Caco-2 (cell line): ENCODE measurements around the gene MAU2. TPM values are rescaled to one million over a fixed set of nuclear protein-coding genes. Genes with fewer than 3 reads are reported as not detected.

ENCODE experiments used
- BruUV-seq: library from RNA; stranded (reverse); fragments of 400-500 nt; replicated peaks from 2 replicates; lab custom pipeline; 2021; lab: Mats Ljungman, UMichigan
- CTCF ChIA-PET: fragments of 300-600 bp; sonication (Branson Sonifier 250); formaldehyde crosslinking; loops from one replicate; lab custom pipeline; 2022; ENCODE audit warnings: antibody characterized with exemption; lab: Charles Lee
- POLR2A ChIA-PET: fragments of 300-600 bp; sonication (Branson Sonifier 250); formaldehyde crosslinking; loops from one replicate; lab custom pipeline; 2022; ENCODE audit warnings: antibody characterized with exemption; lab: Charles Lee
- DNase-seq, 2 experiments: peaks; one replicate each; pipeline versions ENCODE4 v3.0.0 to v3.0.0-alpha.2; 2020 to 2022
- H3K27me3 ChIP-seq: replicated peaks from 2 replicates; pipeline ENCODE4 v1.6.0; 2011; ENCODE audit warnings: low read length; ENCODE audit not compliant: control insufficient read depth, insufficient read depth
- H3K36me3 ChIP-seq: 2 replicates; pipeline ENCODE4 v1.5.1; 2011; ENCODE audit warnings: low read length; ENCODE audit not compliant: control insufficient read depth, insufficient read depth
- H3K4me1 ChIP-seq: fragments of 250-450 bp; sonication (Bioruptor Pico); 2 replicates; pipeline ENCODE4 v1.5.1; 2020; ENCODE audit warnings: mild to moderate bottlenecking
- H3K4me3 ChIP-seq: 2 replicates; pipeline ENCODE4 v1.5.1; 2011; ENCODE audit warnings: low read depth, mild to moderate bottlenecking, control low read depth, low read length
- H3K9me3 ChIP-seq: fragments of 250-450 bp; sonication (Bioruptor Pico); 2 replicates; pipeline ENCODE4 v1.5.1; 2020; ENCODE audit warnings: mild to moderate bottlenecking, moderate library complexity
- H3K27ac Mint-ChIP-seq: one replicate; pipeline ENCODE4 v1.8.0; 2022; ENCODE audit warnings: mixed read lengths; ENCODE audit not compliant: unreplicated experiment
- H3K27me3 Mint-ChIP-seq: one replicate; pipeline ENCODE4 v1.8.0; 2022; ENCODE audit warnings: mixed read lengths; ENCODE audit not compliant: insufficient read depth, unreplicated experiment
- H3K36me3 Mint-ChIP-seq: one replicate; pipeline ENCODE4 v1.8.0; 2022; ENCODE audit warnings: mild to moderate bottlenecking, mixed read lengths; ENCODE audit not compliant: insufficient read depth, unreplicated experiment
- H3K4me1 Mint-ChIP-seq: one replicate; pipeline ENCODE4 v1.8.0; 2022; ENCODE audit warnings: low read depth, mixed read lengths; ENCODE audit not compliant: unreplicated experiment
- H3K4me3 Mint-ChIP-seq: one replicate; pipeline ENCODE4 v1.8.0; 2022; ENCODE audit warnings: mild to moderate bottlenecking, moderate library complexity, mixed read lengths; ENCODE audit not compliant: unreplicated experiment
- H3K9me3 Mint-ChIP-seq: one replicate; pipeline ENCODE4 v1.8.0; 2022; ENCODE audit warnings: mixed read lengths; ENCODE audit not compliant: unreplicated experiment
- intact Hi-C: fragments of 100-400 bp; cut with micrococcal nuclease; formaldehyde crosslinking; loops from one replicate; pipeline ENCODE4 v1.10.0; 2022; ENCODE audit not compliant: unreplicated experiment
- total RNA-seq: library from RNA; stranded (reverse); gene quantifications from 2 replicates; pipeline ENCODE4 v1.2.3, GENCODE V29; 2022
- TF ChIP-seq, protein P1 (sequence below), 2 experiments: fragments of 200-600 bp in 1 of 2; IDR thresholded peaks; 1 replicate in 1 of 2; 2 replicates in 1 of 2; pipeline versions ENCODE4 v1.5.1 to v1.8.0; 2011 to 2022; ENCODE audit warnings: antibody characterized with exemption in 1 of 2, control low read depth in 1 of 2, inconsistent platforms in 1 of 2, low read depth in 1 of 2, low read length in 1 of 2, mild to moderate bottlenecking in 1 of 2, moderate library complexity in 1 of 2; ENCODE audit not compliant: insufficient read depth in 1 of 2, severe bottlenecking in 1 of 2, unreplicated experiment in 1 of 2

MAU2 gene
- total RNA-seq, 1 experiment from 2014 or later = 51.3 TPM

GRCh38 chr19:19343762-19344161, 23.1 kb downstream of the MAU2 start:
- Histone ChIP-seq H3K9me3 (no peaks in the 10 kb centered on the region), H3K4me1 (no peaks in the 10 kb centered on the region), H3K27me3 (no peaks in the 10 kb centered on the region), H3K4me3 (no peak overlapping the region), H3K36me3 (peaks cover 5% of the 10 kb centered on the region)
- intact Hi-C loops = no loop called here
- peaks cover 49% of the 10 kb centered on the region for H3K36me3 Mint-ChIP-seq
- DNase-seq = no peak
- no peak overlapping the region for H3K4me3 Mint-ChIP-seq
- no peaks in the 10 kb centered on the region for H3K9me3 Mint-ChIP-seq
- BruUV-seq = no TSS peak
- ChIA-PET CTCF (no interaction called here), POLR2A (no interaction called here)
- no peaks in the 10 kb centered on the region for H3K4me1 Mint-ChIP-seq
- no peaks in the 10 kb centered on the region for H3K27me3 Mint-ChIP-seq
- TF ChIP-seq, protein P1, sequence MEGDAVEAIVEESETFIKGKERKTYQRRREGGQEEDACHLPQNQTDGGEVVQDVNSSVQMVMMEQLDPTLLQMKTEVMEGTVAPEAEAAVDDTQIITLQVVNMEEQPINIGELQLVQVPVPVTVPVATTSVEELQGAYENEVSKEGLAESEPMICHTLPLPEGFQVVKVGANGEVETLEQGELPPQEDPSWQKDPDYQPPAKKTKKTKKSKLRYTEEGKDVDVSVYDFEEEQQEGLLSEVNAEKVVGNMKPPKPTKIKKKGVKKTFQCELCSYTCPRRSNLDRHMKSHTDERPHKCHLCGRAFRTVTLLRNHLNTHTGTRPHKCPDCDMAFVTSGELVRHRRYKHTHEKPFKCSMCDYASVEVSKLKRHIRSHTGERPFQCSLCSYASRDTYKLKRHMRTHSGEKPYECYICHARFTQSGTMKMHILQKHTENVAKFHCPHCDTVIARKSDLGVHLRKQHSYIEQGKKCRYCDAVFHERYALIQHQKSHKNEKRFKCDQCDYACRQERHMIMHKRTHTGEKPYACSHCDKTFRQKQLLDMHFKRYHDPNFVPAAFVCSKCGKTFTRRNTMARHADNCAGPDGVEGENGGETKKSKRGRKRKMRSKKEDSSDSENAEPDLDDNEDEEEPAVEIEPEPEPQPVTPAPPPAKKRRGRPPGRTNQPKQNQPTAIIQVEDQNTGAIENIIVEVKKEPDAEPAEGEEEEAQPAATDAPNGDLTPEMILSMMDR (IDR thresholded peaks at IDR 0.05; ENCODE audit: insufficient read depth in 1 of 2, low read depth in 1 of 2, low read length in 1 of 2, severe bottlenecking in 1 of 2, unreplicated experiment in 1 of 2) = no peak
- H3K27ac Mint-ChIP-seq = no peak overlapping the region

GRCh38 chr19:19345232-19345631, 24.6 kb downstream of the MAU2 start:
- DNase-seq = no peak
- Mint-ChIP-seq H3K4me1 (no peaks in the 10 kb centered on the region), H3K9me3 (no peaks in the 10 kb centered on the region), H3K36me3 (peaks cover 62% of the 10 kb centered on the region), H3K4me3 (no peak overlapping the region), H3K27ac (no peak overlapping the region), H3K27me3 (no peaks in the 10 kb centered on the region)
- Histone ChIP-seq H3K4me1 (no peaks in the 10 kb centered on the region), H3K4me3 (no peak overlapping the region), H3K36me3 (peaks cover 5% of the 10 kb centered on the region), H3K27me3 (no peaks in the 10 kb centered on the region), H3K9me3 (no peaks in the 10 kb centered on the region)
- CTCF ChIA-PET = no interaction called here
- BruUV-seq = no TSS peak
- intact Hi-C loops = no loop called here
- POLR2A ChIA-PET = interaction anchor here (0.5 kb wide), 1 partner anchor 9 kb away, joined by 3 read pairs; no protein-coding TSS in a partner anchor
- TF ChIP-seq, protein P1 (IDR thresholded peaks at IDR 0.05; ENCODE audit: insufficient read depth in 1 of 2, low read depth in 1 of 2, low read length in 1 of 2, severe bottlenecking in 1 of 2, unreplicated experiment in 1 of 2) = no peak

GRCh38 chr19:19345970-19346369, 25.3 kb downstream of the MAU2 start:
- no peak for DNase-seq
- Mint-ChIP-seq H3K27ac (no peak overlapping the region), H3K4me3 (no peak overlapping the region), H3K27me3 (no peaks in the 10 kb centered on the region), H3K9me3 (no peaks in the 10 kb centered on the region), H3K4me1 (no peaks in the 10 kb centered on the region), H3K36me3 (peaks cover 62% of the 10 kb centered on the region)
- ChIA-PET CTCF (no interaction called here), POLR2A (no interaction called here)
- no peaks in the 10 kb centered on the region for H3K4me1 ChIP-seq
- peaks cover 5% of the 10 kb centered on the region for H3K36me3 ChIP-seq
- TF ChIP-seq, protein P1 (IDR thresholded peaks at IDR 0.05; ENCODE audit: insufficient read depth in 1 of 2, low read depth in 1 of 2, low read length in 1 of 2, severe bottlenecking in 1 of 2, unreplicated experiment in 1 of 2) = no peak
- H3K4me3 ChIP-seq = no peak overlapping the region
- no TSS peak for BruUV-seq
- H3K9me3 ChIP-seq = no peaks in the 10 kb centered on the region
- no peaks in the 10 kb centered on the region for H3K27me3 ChIP-seq
- intact Hi-C loops = no loop called here
